Activated gamma-delta T cell treated with anti-CD3 and anti-CD28 coated beads, Interleukin-2, amount 50 U/mL, for 16 hours (primary cell): ENCODE measurements around the gene LRGUK.

Experiments used
- DNase-seq: peaks from one replicate; pipeline ENCODE4 v3.0.0-alpha.2; 2020; ENCODE audit warnings: low read depth

LRGUK gene

DNA sequence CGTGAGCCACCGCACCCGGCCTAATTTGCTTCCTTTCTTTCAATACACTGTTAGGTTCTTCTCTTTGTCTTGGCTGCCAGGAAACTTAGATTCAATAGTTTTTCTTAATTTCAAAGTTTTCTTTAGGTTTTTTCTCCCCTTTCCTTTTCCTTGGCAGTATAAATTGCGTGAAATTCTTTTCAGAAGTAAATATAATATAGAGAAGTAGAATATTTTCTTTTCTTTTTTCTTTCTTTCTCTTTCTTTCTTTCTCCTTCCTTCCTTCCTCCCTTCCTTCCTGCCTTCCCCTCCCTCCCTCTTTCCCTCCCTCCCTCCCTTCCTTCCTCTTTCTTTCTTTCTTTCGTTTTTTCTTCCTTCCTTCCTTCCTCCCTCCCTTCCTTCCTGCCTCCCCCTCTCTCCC is 1.7 kb downstream of the LRGUK start:
- DNase-seq = no peak

DNA sequence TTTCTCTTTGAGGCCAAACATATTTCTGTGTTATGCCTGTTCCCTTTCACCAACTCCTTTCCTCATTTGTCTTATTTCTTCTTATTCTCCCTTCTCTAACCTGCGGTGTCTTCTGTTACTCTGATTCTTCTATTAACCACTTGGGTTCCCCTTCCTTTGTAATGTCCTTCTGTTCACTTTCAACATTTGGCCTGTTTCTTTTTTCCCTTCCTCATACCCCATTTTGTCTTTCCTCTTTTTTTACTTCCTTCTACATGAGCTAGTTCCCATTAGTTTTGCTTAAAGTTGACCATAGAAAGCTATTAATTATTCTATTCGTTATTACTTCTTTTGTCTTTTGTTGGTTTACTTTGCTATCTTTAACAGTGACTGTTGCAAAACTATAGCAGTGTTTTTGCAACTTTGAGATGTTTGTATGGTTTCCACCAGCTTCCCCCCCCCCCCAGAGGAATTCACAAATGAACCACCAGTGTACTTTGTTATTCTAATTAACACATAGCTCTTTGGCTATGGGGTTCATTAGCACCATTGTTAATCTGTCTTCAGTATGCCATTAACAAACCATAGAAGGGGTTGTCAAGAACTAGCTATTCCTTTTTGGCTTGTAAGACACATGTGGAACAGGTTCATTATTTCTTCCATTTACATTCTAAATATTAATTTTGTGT is 2.9 kb downstream of the LRGUK start:
- no peak for DNase-seq

DNA sequence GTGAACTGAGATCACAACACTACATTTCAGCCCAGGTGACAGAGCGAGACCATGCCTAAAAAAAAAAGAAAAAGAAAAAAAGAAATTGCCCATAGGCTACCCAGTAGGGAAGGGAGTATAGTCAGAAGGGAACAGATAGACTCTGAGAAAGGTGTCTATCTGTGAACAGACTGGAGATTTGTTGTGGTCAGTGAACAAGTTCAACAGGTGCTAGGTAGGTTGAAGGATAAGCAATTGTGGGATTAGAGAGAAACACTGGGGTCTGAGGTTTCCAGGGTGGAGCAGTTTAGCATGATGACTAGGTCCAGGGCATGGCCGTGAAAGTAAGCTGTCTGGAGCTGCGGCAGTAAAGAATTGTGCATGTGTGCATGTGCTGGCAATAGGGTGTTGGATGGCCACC is 6.9 kb downstream of the LRGUK start:
- no peak for DNase-seq

DNA sequence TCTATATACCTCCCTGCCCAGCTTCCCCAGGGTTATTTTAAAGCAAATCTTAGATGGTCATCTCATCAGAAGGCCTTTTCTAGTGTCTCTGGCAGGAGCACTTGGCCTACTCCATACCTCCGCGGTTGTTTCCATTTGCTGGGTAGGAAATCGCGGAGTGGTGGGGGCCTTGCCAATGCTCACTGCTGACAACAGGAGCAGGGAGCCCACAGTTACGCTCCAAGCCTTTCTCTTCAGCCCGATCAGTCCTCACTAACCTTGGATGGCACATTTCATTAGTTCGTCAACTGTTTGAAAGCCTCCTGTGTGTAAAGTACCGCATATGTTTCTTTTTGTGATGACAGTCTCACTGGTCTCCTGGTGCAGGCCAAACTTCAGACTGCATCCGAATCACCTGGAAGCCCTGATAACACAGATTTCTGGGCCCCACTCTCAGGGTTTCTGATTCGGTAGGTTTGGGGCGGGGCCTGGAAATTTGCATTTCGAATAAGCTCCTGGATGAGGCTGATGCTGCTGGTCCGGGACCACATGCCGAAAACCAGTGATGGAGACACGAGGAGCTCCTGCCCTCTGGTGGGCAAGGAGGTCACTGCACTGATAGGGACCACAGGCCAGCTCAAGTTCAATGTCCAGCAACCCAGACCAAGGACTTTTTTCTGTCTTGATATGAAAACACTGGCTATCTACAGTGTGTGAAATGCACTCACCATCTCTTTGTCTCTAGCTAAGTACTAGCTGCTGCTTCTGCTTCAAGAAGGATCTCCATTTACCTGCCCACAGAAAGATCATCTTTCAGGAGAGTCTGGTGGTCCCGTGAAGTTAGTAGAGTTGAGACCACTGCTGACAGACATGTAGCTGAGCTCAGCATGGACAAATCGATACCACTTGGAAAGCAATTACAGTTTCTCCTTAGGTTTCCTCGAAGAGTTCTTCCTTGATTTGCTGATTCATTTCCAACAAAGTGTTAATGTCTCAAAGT is 14.0 kb downstream of the LRGUK start:
- DNase-seq = peak; percentile 4

DNA sequence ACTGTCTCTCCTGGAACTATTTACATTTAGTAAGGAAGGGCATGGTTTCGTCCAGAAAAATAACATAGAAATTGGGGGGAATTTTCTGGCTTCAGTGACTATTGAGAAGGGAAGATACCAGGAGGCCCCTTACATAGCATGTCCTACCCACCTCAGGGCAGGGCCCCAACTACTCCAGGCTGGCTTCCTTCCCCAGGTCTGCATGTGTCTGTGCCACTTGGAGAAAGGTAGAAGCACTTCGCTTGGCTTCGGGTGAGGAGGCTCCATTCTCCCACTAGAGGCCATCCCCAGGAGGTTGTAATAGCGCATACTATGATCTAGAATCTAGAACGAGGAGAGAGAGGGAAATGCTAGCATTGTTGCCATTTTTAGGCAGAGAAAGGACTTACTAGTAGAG is 14.7 kb downstream of the LRGUK start:
- DNase-seq = no peak

DNA sequence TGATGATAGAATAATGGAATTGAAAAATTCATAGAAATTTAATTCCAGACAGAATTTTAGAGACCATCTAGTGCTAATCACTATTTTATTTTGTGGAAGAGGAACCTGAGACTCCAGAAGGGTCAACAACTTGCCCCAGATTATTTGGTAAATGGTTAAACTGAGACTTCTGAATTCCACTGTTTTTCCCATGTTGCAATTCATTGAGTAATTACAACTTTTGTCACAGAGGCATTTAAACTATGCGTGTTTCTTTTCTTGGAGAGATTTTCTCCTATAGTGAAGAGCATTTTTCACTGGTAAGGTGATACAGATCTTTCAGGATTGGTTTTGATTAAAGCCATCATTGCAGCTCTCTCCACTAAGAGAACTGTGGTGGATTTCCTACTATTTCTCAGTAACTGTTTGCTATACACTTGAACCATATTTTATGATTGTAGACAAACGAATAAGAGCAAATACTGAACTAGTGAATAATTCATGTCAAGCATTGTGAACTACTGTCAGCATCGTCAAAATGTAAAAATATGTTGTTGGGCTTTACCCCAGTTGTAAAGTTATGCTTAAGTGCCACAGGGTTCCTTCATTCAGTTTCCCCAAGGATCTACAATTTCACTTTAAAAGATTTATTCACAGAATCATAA is 26.5 kb downstream of the LRGUK start:
- DNase-seq = no peak

DNA sequence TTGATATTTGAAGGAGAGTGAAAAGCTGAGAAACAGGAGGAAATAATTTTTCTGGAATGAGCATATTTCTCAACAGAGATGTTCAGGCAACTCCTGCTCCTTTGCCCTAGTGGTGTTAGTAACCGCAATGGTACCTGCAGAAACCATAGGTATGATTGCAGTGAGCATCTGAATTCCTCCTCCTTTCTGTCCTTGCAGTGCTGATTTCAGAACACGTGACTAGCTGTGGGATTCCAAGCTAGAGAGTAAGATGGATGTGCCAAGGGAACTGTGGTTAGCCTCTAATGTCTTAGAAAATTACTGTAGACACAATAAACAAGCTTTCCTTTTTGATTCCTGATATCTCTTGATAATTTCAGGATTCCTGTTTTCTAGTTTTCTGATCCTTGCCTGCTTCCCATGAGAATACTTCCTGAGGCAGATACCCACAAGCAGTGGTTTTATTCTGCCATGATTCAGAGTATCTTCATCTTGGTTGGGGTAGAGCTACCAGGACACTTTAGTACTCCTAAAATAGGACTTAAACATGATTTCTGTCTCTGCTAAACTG is 27.5 kb downstream of the LRGUK start:
- DNase-seq = no peak

DNA sequence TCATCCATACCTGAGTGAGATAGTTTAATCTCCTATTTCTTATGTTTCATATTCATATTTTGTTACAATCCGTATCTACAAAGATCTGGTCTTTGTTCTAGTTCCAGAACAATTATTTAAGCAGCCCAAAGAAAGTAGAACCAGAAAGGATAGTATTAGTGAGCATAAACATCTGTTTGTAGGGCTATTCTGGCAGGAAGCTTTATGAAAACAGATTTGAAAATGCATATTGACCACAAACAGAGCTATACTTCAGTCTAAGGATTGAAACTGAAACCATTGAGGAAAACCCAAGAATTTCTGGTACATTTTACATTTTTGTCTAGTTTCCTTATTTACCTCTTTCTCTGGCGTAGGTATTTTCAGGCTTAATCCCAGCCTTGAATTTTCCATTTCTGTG is 28.1 kb downstream of the LRGUK start:
- no peak for DNase-seq

DNA sequence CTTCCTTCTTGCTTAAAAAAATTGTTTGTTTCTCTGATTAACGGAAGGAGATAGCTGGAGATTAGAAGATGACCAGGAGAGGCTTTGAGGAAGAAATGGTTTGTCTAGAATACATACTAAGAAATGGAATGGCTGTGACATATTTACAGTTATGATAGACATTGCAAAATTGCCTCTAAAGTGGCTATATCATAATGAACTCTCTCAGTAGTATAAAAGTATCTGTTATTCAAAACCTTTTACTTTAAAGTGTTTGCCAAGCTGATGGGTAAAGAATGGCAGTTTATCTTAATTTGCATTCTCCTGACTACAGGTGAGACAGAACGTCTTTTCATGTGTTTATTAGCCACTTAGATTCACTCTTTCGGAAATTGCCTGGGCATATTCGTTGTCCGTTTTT is 28.7 kb downstream of the LRGUK start:
- DNase-seq = no peak

DNA sequence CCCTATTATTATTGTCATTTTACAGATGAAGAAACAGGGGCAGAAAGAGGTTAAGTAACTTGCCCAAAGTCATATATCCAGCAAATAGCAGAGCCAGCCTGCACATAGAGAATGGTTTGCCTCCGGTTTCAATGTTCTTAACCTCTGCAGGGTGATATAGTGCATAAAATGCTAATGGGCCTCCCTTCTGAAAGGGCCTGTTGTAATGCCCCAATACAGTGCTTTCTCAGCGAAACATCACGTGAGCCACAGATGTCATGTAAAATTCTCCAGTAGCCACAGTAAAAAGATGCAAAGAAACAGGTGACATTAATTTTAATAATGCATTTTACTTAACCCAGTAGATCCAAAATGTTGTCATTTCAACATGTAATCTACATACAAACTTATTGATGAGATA is 38.1 kb downstream of the LRGUK start:
- DNase-seq = no peak

DNA sequence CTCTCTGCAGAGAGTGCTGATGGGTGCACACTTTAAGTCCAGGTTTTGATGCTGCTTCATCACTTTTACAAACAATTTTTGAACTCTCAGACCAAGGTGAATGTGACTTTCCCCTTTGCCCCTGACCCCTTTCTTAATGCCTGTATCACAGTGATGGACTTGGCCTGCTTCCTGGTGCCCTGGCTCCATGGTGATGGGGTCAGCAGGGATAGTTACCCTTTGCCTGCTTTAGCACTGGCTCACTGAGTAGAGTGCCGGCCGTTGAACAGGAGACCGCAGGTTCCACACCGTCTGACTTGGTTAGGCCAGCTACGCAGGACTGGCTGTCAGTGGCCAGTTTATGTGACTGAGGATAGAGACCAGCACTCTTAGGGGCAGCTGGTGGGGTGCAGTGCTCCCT is 40.1 kb downstream of the LRGUK start:
- no peak for DNase-seq

DNA sequence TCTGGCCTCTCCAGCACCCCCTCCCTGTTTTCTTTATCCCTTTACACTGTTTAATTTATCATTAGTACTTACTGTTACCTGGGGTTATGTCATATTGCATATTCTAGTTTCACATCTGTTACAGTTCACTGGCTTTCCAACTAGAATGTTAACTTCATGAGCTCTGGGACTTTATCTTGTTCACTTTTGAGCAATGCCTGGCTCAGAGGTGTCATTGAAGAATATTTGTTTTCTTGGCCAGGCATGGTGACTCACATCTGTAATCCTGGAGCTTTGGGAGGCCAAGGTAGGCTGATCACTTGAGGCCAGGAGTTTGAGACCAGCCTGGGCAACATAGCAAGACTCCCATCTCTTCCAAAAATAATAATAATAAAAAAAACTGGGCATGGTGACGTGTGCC is 40.7 kb downstream of the LRGUK start:
- DNase-seq = no peak

DNA sequence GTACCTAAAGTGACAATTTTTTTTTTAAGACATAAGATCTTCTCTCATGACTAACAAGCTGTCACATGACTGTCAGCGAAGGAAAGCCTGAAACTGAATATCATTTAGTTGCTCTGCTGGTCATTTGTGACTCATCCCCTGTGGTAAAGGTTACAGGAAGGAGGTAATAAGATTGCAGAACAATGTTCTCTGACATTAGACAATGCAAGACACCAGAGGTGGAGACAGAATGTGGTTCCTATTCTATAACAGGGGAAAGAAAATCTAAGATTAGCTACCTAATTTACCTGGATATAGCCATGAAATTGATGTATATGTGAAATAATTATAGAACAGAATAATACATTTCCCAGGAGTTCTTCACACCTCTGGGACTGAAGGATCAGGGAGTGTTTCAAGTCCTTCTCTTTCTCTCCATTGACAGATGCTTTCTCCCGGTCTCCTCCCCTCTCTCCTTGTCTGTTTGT is 47.7 kb downstream of the LRGUK start:
- DNase-seq = no peak

DNA sequence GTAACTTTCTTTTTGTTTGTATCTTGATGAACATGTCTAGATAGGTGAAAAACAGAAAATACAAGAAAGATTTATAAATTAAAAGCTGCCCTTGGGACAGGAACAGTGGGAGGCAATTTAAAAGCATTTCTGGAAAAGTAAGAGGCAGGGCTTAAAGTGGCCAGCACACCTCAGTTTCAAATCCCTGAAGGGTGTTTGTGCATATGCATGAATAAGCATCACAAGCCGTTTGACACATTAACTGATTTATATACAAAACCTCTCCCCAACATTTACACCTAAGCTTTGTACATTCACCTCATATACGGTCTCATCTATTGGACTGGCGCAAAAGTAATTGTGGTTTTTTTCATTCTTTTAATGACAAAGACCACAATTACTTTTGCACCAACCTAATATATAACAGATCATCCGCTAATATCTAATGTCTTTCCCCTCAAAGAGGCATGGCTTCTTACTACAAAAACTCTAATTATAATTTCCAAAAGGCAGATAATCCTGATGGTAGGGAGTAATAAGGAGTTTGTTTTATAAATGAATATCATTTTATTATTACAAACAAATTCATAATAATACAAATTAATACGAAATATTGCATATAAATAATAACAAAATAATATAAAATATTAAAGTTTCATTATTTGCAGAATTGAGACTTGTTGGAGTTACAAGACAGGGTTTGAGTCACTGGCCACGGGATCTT is 48.3 kb downstream of the LRGUK start:
- DNase-seq = no peak

DNA sequence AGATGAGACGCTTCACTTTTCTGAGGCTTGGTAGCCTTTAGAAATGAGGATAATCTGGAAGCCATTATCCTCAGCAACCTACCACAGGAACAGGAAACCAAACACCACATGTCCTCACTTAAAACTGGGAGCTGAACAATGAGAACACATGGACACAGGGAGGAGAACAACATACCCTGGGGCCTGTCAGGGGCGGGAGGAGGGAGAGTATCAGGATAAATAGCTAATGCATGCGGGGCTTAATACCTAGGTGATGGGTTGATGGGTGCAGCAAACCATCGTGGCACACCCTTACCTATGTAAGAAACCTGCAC is 48.9 kb downstream of the LRGUK start:
- no peak for DNase-seq

DNA sequence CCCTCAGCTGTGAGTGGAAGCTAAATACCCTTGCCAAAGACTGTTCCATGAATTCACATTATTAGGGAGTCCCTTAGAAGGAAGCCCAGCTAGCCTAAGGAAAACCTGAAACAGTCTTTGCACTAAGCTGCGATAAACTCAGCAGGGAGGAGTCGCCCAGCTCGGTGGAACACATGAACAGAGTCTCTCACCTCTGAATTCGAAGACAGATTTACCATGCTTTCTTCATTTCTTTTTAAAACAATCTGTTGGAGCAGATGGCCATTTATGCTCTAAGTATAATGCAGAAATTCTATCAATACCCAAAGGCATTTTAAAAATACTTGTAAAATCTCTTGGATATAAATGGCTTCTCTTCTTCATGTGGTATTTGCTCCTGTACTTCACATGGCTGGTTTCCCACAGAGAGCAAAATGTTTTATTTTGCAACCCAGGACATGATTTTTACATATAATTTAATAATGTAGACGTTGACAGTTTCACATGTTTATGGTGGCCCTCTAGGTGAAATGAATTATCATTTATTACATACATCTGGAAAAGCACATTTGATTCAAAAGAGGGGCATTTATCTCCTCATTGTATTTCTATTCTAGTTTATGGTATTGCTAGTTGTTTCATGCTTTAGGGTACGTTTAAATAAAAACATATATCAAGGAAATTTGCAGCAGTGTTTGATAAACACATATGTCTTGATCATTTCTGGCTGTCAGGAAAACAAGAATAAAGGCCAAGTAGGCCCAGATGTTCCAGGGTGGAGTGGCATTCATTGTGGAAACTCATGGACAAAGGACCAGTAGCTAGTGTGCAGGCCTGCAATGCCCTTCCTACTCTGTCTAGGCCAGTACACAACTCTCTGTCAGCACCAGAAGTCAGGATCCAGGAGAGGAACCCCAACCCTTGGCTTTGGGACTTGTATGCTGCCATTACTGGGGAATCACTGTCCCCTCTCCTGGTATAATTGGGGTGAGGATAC is 52.2 kb downstream of the LRGUK start:
- no peak for DNase-seq

DNA sequence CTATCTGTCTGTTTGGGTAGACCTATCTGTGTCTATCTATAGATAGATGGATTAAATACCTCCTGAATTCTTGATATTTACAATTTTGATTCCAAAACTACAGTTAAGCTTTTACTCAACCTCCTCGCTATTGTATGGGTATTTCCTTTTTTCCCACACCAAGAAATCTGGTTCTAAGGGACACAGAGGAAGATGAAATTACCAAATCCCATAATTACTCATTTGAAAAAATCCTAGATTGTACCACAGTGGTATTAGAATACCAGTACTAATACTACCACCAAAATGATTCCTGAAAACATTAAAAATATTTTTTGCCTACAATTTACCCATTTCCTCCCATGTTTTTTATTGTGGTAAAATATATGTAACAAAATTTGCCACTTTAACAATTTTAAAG is 53.2 kb downstream of the LRGUK start:
- DNase-seq = no peak

DNA sequence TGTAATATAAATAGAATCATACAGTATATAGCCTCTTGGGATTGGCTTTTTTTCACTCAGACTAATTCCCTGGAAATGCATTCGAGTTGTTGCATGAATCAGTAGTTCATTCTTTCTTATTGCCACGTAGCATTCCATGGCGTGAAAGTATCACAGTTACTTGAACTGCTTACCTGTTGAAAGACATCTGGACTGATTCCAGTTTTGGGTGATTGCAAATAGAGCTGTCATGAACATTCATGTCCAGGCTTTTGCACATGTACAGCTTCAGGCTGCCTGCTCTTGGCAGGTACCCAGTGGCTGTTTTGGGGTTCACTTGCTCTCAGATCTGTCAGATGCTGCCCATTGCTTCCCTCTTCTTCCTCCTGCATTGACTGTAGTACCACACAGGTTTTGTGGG is 54.9 kb downstream of the LRGUK start:
- DNase-seq = no peak

DNA sequence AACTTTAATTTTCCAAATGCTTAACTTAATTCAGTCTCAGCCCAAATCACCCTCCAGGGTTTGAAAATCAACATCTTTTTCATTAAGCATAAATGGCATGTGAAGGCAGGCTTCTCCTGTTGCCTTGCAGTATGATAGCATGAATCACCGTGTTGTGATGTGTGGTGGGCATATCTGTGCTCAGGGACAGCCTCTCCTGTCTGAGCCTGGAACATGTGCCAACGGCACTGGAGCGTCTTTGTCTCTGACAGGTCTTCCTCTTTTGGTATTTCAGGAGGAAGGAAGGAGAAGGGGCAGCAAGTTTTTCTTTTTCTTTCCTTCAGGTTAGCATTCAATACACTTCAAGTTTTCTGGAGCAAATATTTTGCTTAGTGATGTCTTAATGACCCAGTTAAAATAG is 57.6 kb downstream of the LRGUK start:
- no peak for DNase-seq

DNA sequence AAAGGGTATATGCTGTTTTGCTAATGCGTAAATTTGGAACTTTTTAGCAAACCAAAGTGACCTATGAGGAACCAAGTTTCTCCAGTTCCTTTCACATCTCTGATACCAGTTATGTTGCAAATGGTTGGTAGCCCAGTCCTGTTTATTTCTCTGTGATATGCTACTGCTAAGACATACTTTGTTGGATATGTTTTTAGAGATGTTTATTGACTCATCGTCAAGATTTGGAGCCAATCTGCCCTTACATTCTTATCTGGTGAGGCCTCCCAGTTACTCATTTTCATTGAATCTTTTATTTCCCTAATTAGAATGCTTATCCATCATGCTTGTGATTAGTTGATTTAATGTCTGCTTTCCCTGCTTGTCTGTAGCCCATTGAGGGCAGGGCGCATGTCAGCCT is 58.9 kb downstream of the LRGUK start:
- DNase-seq = no peak

DNA sequence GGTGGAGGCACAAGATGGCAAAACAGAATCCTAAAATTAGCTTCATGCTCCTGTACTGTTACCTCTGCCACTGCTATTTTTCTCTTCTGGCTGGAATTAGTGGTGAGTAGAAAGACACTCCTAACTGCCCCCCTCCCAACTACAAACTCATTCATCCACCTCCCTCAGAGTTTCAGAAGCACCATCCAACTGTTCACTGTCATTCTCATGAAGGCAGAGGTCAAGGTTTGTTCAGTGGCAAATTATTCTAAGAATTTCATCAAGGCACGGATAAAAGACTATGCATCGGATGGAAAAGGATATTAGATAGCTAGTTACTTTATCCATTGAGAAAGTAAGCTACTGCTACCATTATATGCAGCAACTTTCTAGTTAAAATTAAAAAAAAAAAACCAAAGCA is 59.7 kb downstream of the LRGUK start:
- DNase-seq = no peak
